Activated CD4-positive, alpha-beta T cell treated with anti-CD3 and anti-CD28 coated beads, Interleukin-2, amount 10 ng/mL, durations not matched to agents 7 days and 5 days (primary cell): ENCODE data around the gene TMEM143. TPM values are rescaled to one million over a fixed set of nuclear protein-coding genes. Genes with fewer than 3 reads are reported as not detected.

ENCODE experiments used
- CTCF ChIA-PET: fragments of 350-600 bp; sonication (Branson Sonifier 250); formaldehyde crosslinking; loops from one replicate; lab custom pipeline; 2021; ENCODE audit warnings: antibody characterized with exemption; lab: Charles Lee
- POLR2A ChIA-PET: fragments of 350-600 bp; sonication (Branson Sonifier 250); formaldehyde crosslinking; loops from one replicate; lab custom pipeline; 2021; ENCODE audit warnings: antibody characterized with exemption; lab: Charles Lee
- DNase-seq: peaks from one replicate; pipeline ENCODE4 v3.0.0-alpha.2; 2020
- H3K27ac Mint-ChIP-seq: one replicate; pipeline ENCODE4 v1.8.0; 2021; ENCODE audit warnings: mild to moderate bottlenecking, moderate library complexity, mixed read lengths
- H3K27me3 Mint-ChIP-seq: one replicate; pipeline ENCODE4 v1.8.0; 2021; ENCODE audit warnings: mixed read lengths
- H3K36me3 Mint-ChIP-seq: one replicate; pipeline ENCODE4 v1.8.0; 2021; ENCODE audit warnings: low read depth, mixed read lengths
- H3K4me1 Mint-ChIP-seq: one replicate; pipeline ENCODE4 v1.8.0; 2021; ENCODE audit warnings: mixed read lengths
- H3K4me3 Mint-ChIP-seq: one replicate; pipeline ENCODE4 v1.8.0; 2021; ENCODE audit warnings: mild to moderate bottlenecking, moderate library complexity, mixed read lengths
- H3K9me3 Mint-ChIP-seq: one replicate; pipeline ENCODE4 v1.8.0; 2021; ENCODE audit warnings: mixed read lengths
- total RNA-seq, 2 experiments: library from RNA; stranded (reverse); gene quantifications; one replicate each; pipeline ENCODE4 v1.2.3, GENCODE V29; 2021

Gene TMEM143
- total RNA-seq, 2 experiments from 2014 or later, result 19.0 to 21.7 TPM

DNA sequence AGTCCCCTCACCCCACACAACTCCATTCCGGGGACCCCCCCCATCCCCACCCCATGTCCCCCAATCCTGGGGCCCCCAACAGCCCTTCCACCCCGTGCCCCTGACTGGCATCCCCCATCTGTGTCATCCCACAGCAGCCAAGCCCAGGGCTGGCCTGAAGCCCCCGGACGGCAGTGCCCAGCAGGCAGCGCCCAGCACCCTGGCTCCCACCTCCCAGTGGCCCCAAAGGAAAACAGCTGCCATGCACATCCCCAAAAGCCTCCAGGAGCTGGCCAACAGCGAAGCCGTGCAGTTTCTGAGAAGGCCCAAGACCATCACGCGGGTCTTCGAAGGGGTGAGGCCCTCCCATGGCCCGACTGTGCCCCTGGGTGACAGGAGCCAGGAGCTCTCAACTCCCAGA is 1.9 kb upstream of the TMEM143 start:
- CTCF ChIA-PET, result interaction anchor here (0.9 to 3.0 kb wide), 2 partner anchors 25 to 32 kb away, joined by 3 to 14 read pairs; no protein-coding TSS in a partner anchor
- no peak overlapping the region for H3K27ac Mint-ChIP-seq

DNA sequence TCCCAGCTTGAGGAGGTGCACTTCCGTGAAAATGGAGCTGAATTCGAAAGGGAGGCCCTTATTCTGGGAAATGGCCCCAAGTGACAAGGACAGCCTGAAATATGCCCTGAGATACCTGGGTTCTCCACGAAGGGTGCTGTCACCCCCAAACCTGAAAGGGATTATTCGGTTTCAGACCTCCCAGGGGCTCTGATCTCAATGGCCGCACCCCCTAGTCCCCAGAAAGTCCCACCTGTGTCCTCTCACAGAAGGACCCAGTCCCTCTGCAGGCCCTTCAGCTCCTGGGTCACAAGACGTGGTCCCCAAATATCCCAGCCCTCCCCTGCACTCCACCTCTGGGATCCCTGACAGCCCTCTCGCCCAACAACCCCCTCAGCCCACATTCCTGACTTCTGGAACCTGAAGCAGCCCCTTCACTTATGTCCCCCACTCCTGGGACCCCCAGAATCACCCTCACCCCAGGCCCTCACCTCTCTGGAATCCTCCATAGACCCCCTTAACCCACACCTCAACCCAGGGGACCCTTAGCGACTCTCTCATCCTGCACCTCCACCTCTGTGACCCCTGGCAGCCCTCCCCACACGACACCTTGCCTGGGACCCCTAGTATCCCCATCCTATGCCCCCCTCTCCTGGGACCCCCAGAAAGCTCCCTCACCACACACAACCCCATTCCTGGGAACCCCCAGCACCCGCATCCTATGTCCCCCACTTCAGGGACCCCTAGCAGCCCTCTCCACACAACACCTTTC is 1.0 kb upstream of the TMEM143 start:
- no peaks in the 10 kb centered on the region for H3K9me3 Mint-ChIP-seq
- no peaks in the 10 kb centered on the region for H3K27me3 Mint-ChIP-seq
- peak overlapping the region; percentile 92 for H3K27ac Mint-ChIP-seq
- peak overlapping the region; percentile 79 for H3K4me3 Mint-ChIP-seq
- CTCF ChIA-PET, result interaction anchor here (0.7 to 3.0 kb wide), 7 partner anchors 8 to 44 kb away, joined by 3 to 15 read pairs (median 3); partner anchors contain the start of gene KDELR1
- H3K4me1 Mint-ChIP-seq, result peaks cover 20% of the 10 kb centered on the region
- POLR2A ChIA-PET, result no interaction called here
- no peak for DNase-seq
- H3K36me3 Mint-ChIP-seq, result peaks cover 9% of the 10 kb centered on the region

More for the DNA sequence above, 1.9 kb upstream of the TMEM143 start:
- Mint-ChIP-seq H3K27me3 (no peaks in the 10 kb centered on the region), H3K9me3 (no peaks in the 10 kb centered on the region), H3K36me3 (peaks cover 9% of the 10 kb centered on the region), H3K4me1 (peaks cover 20% of the 10 kb centered on the region), H3K4me3 (no peak overlapping the region)
- POLR2A ChIA-PET, result no interaction called here
- no peak for DNase-seq

DNA sequence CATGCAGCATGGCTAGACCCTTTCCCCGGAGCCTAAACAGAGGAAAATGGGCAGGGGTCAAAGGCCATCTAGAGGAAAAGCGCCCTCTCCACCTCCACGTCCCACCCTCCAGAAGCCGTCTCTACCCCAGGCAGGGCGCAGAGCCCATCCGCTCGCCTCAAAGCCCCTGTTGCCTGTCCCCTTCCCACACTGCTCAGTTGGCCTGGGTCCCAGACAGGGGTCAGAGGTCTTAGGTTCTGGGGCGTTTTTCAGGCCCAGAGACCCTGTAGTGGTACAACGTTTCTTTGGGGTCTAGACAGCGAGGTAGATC is 285 bp downstream of the TMEM143 start:
- Mint-ChIP-seq H3K4me1 (peaks cover 20% of the 10 kb centered on the region), H3K4me3 (peak overlapping the region; percentile 79), H3K36me3 (peaks cover 9% of the 10 kb centered on the region), H3K27me3 (no peaks in the 10 kb centered on the region), H3K9me3 (no peaks in the 10 kb centered on the region), H3K27ac (peak overlapping the region; percentile 92)
- ChIA-PET CTCF (interaction anchor here (0.7 to 1.8 kb wide), 9 partner anchors 9 to 127 kb away, joined by 3 to 15 read pairs (median 5); partner anchors contain the start of gene KDELR1), POLR2A (interaction anchor here (0.5 to 1.2 kb wide), 3 partner anchors 29 to 1979 kb away, joined by 4 to 5 read pairs (median 4); a partner anchor contains a TSS)
- DNase-seq, result no peak

DNA sequence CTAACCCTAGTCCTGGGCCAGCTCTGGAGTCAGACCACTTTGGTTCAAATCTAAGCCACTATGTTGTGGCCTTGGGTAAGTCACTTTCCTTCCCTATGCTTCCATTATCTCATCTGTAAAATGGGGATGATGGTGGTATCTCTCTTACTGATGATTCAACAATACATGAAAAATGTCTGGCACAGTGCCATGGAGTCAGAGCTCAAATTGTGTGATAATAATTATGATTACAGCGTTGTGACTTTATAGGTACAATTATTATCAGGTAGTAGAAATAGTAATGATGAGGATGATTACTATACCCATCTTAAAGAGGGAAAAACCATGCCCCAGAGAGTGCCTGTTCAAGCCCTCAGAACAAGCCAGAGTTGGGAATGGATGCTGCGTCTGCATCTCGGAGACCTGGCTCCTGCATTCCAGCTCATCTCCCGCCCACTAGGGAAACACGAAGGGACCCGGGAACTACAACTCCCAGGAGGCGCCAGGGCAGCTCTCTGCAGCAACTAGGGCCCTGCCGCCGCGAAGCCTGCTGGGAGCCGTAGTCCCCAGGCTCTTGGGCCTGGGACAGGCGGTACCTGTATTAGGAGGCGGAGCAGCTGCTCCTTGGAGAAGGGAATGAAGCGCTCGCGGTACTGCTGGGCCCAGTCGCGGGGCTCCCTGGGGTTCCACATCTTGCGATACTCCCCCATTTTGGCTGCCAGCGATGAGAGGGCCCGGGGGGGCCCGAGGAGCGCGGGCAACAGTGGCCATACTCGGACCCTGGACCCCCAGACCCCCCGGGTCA is 832 bp downstream of the TMEM143 start:
- Mint-ChIP-seq H3K36me3 (peaks cover 9% of the 10 kb centered on the region), H3K27me3 (no peaks in the 10 kb centered on the region), H3K27ac (peak overlapping the region; percentile 92), H3K9me3 (no peaks in the 10 kb centered on the region), H3K4me3 (peak overlapping the region; percentile 79), H3K4me1 (peaks cover 20% of the 10 kb centered on the region)
- ChIA-PET CTCF (interaction anchor here (0.6 to 1.8 kb wide), 12 partner anchors 9 to 143 kb away, joined by 3 to 13 read pairs (median 4); partner anchors contain the start of gene KDELR1), POLR2A (interaction anchor here (1.2 kb wide), 2 partner anchors 29 to 41 kb away, joined by 4 to 5 read pairs; a partner anchor contains a TSS)
- DNase-seq, result peak; percentile 93

DNA sequence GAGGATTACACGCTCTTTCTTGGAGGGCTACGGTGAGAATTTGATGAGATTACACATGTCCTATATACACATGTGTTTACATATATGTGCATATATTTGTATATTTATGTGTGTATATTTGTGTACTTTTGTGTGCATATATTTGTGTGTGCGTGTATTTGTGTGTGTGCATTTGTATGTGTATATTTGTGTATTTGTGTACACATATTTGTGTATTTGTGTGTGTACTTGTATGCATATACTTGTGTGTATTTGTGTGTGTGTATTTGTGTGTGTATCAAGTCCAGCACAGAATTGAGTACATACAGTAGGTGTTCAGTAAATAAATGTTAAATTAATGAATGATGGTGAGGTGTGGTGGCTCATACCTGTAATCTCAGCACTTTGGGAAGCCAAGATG is 1.8 kb downstream of the TMEM143 start:
- H3K4me1 Mint-ChIP-seq, result peaks cover 20% of the 10 kb centered on the region
- POLR2A ChIA-PET, result no interaction called here
- no peaks in the 10 kb centered on the region for H3K27me3 Mint-ChIP-seq
- H3K9me3 Mint-ChIP-seq, result no peaks in the 10 kb centered on the region
- peak overlapping the region; percentile 58 for H3K27ac Mint-ChIP-seq
- no peak overlapping the region for H3K4me3 Mint-ChIP-seq
- CTCF ChIA-PET, result interaction anchor here (1.1 to 1.8 kb wide), 4 partner anchors 12 to 128 kb away, joined by 3 to 13 read pairs (median 6); no protein-coding TSS in a partner anchor
- peaks cover 9% of the 10 kb centered on the region for H3K36me3 Mint-ChIP-seq
- DNase-seq, result no peak

DNA sequence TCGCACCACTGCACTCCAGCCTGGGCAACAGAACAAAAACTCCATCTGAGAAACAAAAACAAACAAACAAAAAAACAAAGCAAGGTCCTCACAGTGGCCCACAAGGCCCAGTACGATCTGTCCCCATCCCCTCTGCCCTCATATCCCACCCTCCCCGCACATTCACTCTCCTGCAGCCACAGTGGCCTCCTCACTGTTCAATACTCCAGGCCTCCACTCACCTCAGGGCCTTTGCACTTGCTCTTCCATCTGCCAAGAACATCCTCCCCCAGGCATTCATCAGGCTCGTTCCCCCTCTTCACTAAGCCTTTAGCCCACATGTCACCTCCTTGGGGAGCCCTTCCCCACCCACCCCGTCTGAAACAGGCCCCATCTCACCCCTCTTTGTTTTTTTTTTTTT is 4.6 kb downstream of the TMEM143 start:
- peaks cover 11% of the 10 kb centered on the region for H3K36me3 Mint-ChIP-seq
- no peaks in the 10 kb centered on the region for H3K9me3 Mint-ChIP-seq
- ChIA-PET CTCF (interaction anchor here (3.1 kb wide), 1 partner anchor 25 kb away, joined by 11 read pairs; no protein-coding TSS in a partner anchor), POLR2A (no interaction called here)
- no peak for DNase-seq
- no peak overlapping the region for H3K27ac Mint-ChIP-seq
- H3K4me3 Mint-ChIP-seq, result no peak overlapping the region
- H3K4me1 Mint-ChIP-seq, result peaks cover 12% of the 10 kb centered on the region
- no peaks in the 10 kb centered on the region for H3K27me3 Mint-ChIP-seq

DNA sequence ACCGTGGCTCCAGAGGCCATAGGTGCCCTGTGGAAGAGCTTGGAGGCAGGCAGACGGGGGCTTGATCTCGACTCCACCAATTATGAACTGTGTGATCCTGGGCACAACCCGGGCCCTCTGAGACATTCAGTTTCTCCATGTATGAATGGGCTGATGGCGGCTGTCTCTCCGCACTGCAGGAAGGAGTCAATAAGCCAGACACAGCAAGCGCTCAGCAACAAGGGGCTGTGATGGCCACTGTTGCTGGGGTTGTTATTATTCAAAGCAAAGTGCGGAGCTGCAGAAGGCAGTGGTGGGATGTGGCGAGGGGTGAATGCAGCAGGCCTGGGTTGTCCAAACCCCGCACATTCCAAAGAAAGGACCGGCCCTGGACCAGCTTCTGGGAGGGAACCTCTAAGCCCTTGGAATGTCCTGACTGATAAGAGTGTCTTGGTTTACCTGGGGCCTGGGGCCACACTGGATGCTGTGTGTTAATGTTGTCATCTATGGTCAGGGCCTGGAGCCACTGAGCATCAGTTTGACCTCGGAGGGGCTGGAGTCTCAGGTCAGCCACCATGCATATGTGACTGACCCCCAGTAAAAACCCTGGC is 8.3 kb downstream of the TMEM143 start:
- CTCF ChIA-PET, result no interaction called here
- no peak for DNase-seq
- no peaks in the 10 kb centered on the region for H3K9me3 Mint-ChIP-seq
- H3K4me3 Mint-ChIP-seq, result no peak overlapping the region
- peaks cover 2% of the 10 kb centered on the region for H3K36me3 Mint-ChIP-seq
- H3K27me3 Mint-ChIP-seq, result no peaks in the 10 kb centered on the region
- H3K4me1 Mint-ChIP-seq, result peaks cover 6% of the 10 kb centered on the region
- no peak overlapping the region for H3K27ac Mint-ChIP-seq
- POLR2A ChIA-PET, result no interaction called here

DNA sequence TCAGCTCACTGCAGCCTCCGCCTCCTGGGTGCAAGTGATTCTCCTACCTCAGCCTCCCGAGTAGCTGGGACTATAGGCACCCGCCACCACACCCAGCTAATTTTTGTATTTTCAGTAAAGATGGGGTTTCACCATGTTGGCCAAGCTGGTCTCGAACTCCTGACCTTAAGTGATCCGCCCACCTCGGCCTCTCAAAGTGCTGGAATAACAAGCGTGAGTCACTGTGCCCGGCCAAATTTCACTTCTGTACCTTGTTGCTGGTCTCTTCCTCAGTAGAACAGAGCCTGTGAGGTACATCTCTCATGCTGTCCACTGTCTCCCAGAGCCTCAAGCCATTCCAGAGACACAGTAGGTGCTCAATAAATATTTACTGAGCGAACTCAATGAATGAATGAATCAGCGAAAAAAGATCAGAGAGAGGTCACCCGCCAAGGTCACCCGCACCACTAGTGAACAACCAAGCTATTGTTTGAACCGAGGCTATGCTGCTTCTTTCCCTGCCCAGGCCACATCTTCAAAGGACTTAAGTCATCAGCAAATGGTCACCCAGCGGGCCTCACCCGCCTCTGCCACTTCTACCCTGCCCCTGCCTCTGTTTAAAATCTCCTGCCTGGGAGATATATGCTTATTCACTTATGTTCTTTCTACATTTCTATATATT is 9.3 kb downstream of the TMEM143 start:
- H3K27ac Mint-ChIP-seq, result no peak overlapping the region
- H3K36me3 Mint-ChIP-seq, result peaks cover 2% of the 10 kb centered on the region
- CTCF ChIA-PET, result interaction anchor here (0.9 kb wide), 1 partner anchor 21 kb away, joined by 3 read pairs; no protein-coding TSS in a partner anchor

DNA sequence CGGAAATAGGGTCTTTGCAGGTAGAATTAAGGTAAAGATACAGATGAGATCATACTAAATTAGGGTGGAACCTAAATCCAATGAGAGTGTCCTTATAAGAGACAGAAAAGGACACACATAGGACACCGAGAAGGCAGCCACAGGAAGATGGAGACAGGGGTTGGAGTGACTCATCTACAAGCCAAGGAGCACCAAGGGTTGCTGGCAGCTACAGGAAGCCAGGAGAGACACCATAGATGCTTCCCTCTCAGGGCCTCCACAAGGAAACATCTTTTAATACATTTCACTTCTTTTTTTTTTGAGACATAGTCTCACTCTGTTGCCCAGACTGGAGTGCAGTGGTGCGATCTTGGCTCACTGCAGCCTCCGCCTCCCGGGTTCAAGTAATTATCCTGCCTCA is 10.1 kb downstream of the TMEM143 start:
- CTCF ChIA-PET, result interaction anchor here (0.6 to 0.9 kb wide), 2 partner anchors 21 to 218 kb away, joined by 3 read pairs; no protein-coding TSS in a partner anchor
- H3K27me3 Mint-ChIP-seq, result no peaks in the 10 kb centered on the region
- peaks cover 2% of the 10 kb centered on the region for H3K36me3 Mint-ChIP-seq
- no peak for DNase-seq
- H3K4me3 Mint-ChIP-seq, result no peak overlapping the region
- H3K27ac Mint-ChIP-seq, result no peak overlapping the region
- no peaks in the 10 kb centered on the region for H3K9me3 Mint-ChIP-seq
- peaks cover 6% of the 10 kb centered on the region for H3K4me1 Mint-ChIP-seq
- POLR2A ChIA-PET, result no interaction called here

More for the DNA sequence above, 9.3 kb downstream of the TMEM143 start:
- H3K4me1 Mint-ChIP-seq, result peaks cover 6% of the 10 kb centered on the region
- H3K27me3 Mint-ChIP-seq, result no peaks in the 10 kb centered on the region
- no peaks in the 10 kb centered on the region for H3K9me3 Mint-ChIP-seq
- no peak for DNase-seq
- H3K4me3 Mint-ChIP-seq, result no peak overlapping the region
- POLR2A ChIA-PET, result no interaction called here

DNA sequence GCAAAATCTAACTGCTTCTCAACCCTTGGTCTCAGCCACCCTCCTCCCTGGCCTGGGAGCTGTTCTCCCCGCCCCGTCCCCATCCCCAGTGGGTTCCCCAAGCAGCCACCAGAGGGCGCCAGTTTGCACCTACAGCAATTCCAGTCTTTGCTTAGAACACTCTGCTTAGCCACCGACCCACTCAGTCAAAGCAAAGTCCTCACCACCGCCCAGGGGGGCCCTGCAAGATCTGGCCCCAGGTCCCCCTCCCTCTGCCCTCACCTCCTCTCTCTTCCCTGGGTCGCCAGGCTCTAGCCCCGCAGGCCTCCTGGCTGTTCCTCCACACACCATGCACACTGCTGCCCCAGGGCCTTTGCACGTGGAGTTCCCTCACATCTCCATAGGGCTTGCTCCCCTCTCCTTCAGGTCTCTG is 12.4 kb downstream of the TMEM143 start:
- peaks cover 8% of the 10 kb centered on the region for H3K36me3 Mint-ChIP-seq
- ChIA-PET POLR2A (no interaction called here), CTCF (interaction anchor here (0.6 to 2.4 kb wide), 7 partner anchors 11 to 157 kb away, joined by 3 to 13 read pairs (median 6); partner anchors contain the start of genes SYNGR4 and TMEM143)
- H3K27me3 Mint-ChIP-seq, result no peaks in the 10 kb centered on the region
- no peak overlapping the region for H3K27ac Mint-ChIP-seq
- H3K4me3 Mint-ChIP-seq, result no peak overlapping the region
- peak; percentile 86 for DNase-seq
- H3K9me3 Mint-ChIP-seq, result no peaks in the 10 kb centered on the region
- H3K4me1 Mint-ChIP-seq, result peaks cover 9% of the 10 kb centered on the region

DNA sequence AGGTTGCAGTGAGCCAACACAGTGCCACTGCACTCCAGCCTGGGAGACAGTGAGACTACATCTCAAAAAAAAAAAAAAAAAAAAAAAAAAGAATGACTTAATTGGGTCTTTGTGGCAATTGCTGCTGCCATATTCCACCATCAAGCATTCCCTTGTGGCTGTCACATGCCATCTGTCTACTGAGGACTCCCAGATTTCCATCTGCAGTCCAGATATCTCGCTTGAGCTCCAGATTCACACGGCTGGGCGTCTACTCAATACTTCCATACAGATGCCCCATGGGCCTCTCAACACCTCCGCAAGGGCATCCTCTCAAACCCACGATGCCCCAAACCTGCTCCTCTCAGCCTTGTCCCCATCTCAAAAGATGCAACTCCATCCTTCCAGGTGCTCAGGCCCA is 12.9 kb downstream of the TMEM143 start:
- peaks cover 9% of the 10 kb centered on the region for H3K4me1 Mint-ChIP-seq
- POLR2A ChIA-PET, result no interaction called here
- H3K27ac Mint-ChIP-seq, result no peak overlapping the region
- CTCF ChIA-PET, result interaction anchor here (0.6 to 2.4 kb wide), 7 partner anchors 10 to 157 kb away, joined by 3 to 13 read pairs (median 6); partner anchors contain the start of genes SYNGR4 and TMEM143
- no peaks in the 10 kb centered on the region for H3K27me3 Mint-ChIP-seq
- no peak for DNase-seq
- H3K36me3 Mint-ChIP-seq, result peaks cover 8% of the 10 kb centered on the region
- H3K4me3 Mint-ChIP-seq, result no peak overlapping the region
- H3K9me3 Mint-ChIP-seq, result no peaks in the 10 kb centered on the region

DNA sequence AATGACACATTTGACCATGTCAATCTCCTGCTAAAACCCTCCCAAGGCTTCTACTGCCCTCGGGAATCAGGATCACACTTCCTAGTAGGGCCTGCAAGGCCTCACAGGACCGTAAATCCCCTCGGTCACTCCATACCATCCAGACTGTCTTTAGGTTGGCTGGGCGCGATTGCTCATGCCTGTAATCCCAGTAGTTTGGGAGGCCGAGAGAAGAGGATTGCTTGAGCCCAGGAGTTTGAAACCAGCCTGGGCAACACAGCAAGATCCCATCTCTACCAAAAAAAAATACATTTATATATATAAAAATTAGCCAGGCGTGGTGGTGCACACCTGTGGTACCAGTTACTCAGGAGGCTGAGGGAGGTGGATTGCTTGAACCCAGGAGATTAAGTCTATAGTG is 15.0 kb downstream of the TMEM143 start:
- ChIA-PET POLR2A (no interaction called here), CTCF (interaction anchor here (4.0 kb wide), 1 partner anchor 15 kb away, joined by 17 read pairs; no protein-coding TSS in a partner anchor)
- Mint-ChIP-seq H3K27me3 (no peaks in the 10 kb centered on the region), H3K4me3 (no peak overlapping the region), H3K4me1 (peaks cover 9% of the 10 kb centered on the region), H3K36me3 (peaks cover 6% of the 10 kb centered on the region), H3K27ac (no peak overlapping the region), H3K9me3 (no peaks in the 10 kb centered on the region)
- DNase-seq, result no peak
